ENCODE data around the gene TPD52L2. TPM values are rescaled to one million over a fixed set of nuclear protein-coding genes. Genes with fewer than 3 reads are reported as not detected.

TPD52L2 gene
- total RNA-seq, 1 experiment from 2014 or later = 113 TPM

DNA sequence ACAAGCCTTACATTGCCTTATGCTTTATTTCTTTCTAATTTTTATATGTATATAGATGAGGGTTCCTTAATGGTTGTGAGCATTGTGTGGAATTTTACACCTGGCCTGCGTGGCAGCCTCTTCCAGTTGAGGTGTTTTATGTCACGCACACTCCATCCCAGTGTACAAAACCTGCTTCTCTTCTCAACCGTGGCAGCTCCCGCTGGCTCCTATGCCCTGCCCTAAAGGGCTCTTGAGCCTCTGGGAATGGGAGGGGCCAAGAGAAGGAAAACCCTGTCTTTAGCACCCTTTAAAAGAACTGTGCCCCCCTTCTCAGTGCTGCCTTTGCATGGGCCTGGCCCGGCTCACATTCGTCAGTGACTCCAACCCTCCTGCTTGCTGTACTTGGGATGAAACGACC is 25.5 kb downstream of the TPD52L2 start:
- ChIA-PET POLR2A (no interaction called here), CTCF (interaction anchor here (0.6 kb wide), 1 partner anchor 71 kb away, joined by 3 read pairs; no protein-coding TSS in a partner anchor)
- in situ Hi-C loops (cut with HindIII; ENCODE audit: low pct_unique_long_range_greater_than_20kb, low sequenced_read_pairs) (no loop called here), intact Hi-C loops (cut with micrococcal nuclease; ENCODE audit: unreplicated experiment) (no loop called here)
- no peak for DNase-seq (ENCODE audit: low read depth, low spot score)
- Histone ChIP-seq H3K4me1 (ENCODE audit: control insufficient read depth, insufficient read depth, low read length) (peaks cover 6% of the 10 kb centered on the region; the same call in 1 of the 2 replicates), H3K36me3 (ENCODE audit: control insufficient read depth, insufficient read depth, low read length) (peaks cover 11% of the 10 kb centered on the region), H3K4me3 (ENCODE audit: low read depth in 2 of 2, low read length in 2 of 2) (no peak overlapping the region), H3K9me3 (ENCODE audit: control insufficient read depth, insufficient read depth, low read depth, low read length) (no peaks in the 10 kb centered on the region), H3K27me3 (ENCODE audit: control insufficient read depth, insufficient read depth, low read length) (no peaks in the 10 kb centered on the region), H3K27ac (ENCODE audit: low read length) (no peak overlapping the region)
- BruUV-seq (replicated peaks) = TSS peak; percentile 75
- no peak for ATAC-seq
- TF ChIP-seq, protein P1, sequence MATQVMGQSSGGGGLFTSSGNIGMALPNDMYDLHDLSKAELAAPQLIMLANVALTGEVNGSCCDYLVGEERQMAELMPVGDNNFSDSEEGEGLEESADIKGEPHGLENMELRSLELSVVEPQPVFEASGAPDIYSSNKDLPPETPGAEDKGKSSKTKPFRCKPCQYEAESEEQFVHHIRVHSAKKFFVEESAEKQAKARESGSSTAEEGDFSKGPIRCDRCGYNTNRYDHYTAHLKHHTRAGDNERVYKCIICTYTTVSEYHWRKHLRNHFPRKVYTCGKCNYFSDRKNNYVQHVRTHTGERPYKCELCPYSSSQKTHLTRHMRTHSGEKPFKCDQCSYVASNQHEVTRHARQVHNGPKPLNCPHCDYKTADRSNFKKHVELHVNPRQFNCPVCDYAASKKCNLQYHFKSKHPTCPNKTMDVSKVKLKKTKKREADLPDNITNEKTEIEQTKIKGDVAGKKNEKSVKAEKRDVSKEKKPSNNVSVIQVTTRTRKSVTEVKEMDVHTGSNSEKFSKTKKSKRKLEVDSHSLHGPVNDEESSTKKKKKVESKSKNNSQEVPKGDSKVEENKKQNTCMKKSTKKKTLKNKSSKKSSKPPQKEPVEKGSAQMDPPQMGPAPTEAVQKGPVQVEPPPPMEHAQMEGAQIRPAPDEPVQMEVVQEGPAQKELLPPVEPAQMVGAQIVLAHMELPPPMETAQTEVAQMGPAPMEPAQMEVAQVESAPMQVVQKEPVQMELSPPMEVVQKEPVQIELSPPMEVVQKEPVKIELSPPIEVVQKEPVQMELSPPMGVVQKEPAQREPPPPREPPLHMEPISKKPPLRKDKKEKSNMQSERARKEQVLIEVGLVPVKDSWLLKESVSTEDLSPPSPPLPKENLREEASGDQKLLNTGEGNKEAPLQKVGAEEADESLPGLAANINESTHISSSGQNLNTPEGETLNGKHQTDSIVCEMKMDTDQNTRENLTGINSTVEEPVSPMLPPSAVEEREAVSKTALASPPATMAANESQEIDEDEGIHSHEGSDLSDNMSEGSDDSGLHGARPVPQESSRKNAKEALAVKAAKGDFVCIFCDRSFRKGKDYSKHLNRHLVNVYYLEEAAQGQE (IDR thresholded peaks at IDR 0.05; ENCODE audit: insufficient read depth in 1 of 2, low read depth in 2 of 2, low read length in 1 of 2) = no peak
- TF ChIP-seq SIN3A (IDR thresholded peaks at IDR 0.05; ENCODE audit: borderline replicate concordance, insufficient read depth, low read depth, low read length) (no peak), POLR2AphosphoS5 (IDR thresholded peaks at IDR 0.05; ENCODE audit: low read depth, low read length) (no peak), TCF7L2 (IDR thresholded peaks at IDR 0.05; ENCODE audit: low read depth, low read length) (no peak)
- TF ChIP-seq, protein P2, sequence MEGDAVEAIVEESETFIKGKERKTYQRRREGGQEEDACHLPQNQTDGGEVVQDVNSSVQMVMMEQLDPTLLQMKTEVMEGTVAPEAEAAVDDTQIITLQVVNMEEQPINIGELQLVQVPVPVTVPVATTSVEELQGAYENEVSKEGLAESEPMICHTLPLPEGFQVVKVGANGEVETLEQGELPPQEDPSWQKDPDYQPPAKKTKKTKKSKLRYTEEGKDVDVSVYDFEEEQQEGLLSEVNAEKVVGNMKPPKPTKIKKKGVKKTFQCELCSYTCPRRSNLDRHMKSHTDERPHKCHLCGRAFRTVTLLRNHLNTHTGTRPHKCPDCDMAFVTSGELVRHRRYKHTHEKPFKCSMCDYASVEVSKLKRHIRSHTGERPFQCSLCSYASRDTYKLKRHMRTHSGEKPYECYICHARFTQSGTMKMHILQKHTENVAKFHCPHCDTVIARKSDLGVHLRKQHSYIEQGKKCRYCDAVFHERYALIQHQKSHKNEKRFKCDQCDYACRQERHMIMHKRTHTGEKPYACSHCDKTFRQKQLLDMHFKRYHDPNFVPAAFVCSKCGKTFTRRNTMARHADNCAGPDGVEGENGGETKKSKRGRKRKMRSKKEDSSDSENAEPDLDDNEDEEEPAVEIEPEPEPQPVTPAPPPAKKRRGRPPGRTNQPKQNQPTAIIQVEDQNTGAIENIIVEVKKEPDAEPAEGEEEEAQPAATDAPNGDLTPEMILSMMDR (IDR thresholded peaks at IDR 0.05) = no peak

DNA sequence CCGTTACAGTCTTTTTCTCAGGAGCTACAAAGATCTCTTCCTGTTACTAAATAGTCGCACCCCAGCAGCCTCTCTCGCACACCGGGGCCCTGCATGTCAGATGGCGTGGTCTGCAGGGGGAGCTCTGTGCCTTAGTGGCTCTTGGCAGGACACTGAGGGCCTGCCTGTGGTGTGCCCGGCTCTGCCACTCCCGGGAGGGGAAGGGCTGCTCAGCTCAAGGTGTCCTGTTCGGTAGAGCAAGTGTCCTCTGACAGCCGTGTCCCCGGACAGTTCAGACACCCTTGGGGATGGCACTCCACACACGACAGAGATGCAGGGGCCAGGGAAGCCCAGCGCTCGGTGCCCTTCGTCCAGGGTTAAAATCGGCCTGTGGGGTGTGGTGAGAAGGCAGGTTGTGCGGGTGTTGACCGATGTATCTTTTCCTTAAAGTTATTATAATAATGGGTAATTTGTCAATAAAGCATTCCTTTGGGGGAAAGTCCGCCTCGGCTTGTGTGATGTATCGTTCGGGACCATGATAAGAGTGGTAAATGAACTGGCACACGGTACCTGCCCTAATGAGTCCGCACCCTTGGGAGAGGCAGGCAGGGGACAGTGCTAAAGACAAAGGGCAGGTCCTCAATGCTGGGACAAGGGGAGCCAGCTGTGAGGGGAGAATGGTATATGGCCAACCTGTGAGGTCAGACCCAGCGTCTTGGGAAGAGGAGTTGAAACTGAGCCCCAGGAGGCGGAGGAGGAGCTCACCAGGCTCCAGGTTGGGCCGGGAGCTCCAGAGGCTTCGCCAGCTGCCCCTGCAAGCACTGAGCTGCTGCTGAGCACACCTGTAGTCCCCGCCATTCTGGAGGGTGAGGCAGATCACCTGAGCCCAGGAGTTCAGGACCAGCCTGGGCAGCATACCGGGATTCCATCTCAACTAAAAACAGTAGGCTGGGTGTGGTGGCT is 26.3 kb downstream of the TPD52L2 start:
- BruUV-seq (replicated peaks) = no TSS peak
- peaks cover 6% of the 10 kb centered on the region; the same call in 1 of the 2 replicates for H3K4me1 ChIP-seq (ENCODE audit: control insufficient read depth, insufficient read depth, low read length)
- H3K9me3 ChIP-seq (ENCODE audit: control insufficient read depth, insufficient read depth, low read depth, low read length) = no peaks in the 10 kb centered on the region
- intact Hi-C loops (cut with micrococcal nuclease; ENCODE audit: unreplicated experiment) (no loop called here), in situ Hi-C loops (cut with HindIII; ENCODE audit: low pct_unique_long_range_greater_than_20kb, low sequenced_read_pairs) (no loop called here)
- ChIA-PET CTCF (interaction anchor here (0.5 kb wide), 1 partner anchor 20 kb away, joined by 5 read pairs; no protein-coding TSS in a partner anchor), POLR2A (no interaction called here)
- ATAC-seq (no peak), DNase-seq (ENCODE audit: low read depth, low spot score) (no peak)
- TF ChIP-seq, protein P2 (IDR thresholded peaks at IDR 0.05) = no peak
- no peak for TF ChIP-seq POLR2AphosphoS5 (IDR thresholded peaks at IDR 0.05; ENCODE audit: low read depth, low read length)
- TF ChIP-seq, protein P1 (IDR thresholded peaks at IDR 0.05; ENCODE audit: insufficient read depth in 1 of 2, low read depth in 2 of 2, low read length in 1 of 2) = no peak
- no peak for TF ChIP-seq SIN3A (IDR thresholded peaks at IDR 0.05; ENCODE audit: borderline replicate concordance, insufficient read depth, low read depth, low read length)
- TF ChIP-seq TCF7L2 (IDR thresholded peaks at IDR 0.05; ENCODE audit: low read depth, low read length) = no peak
- no peak overlapping the region for H3K4me3 ChIP-seq (ENCODE audit: low read depth in 2 of 2, low read length in 2 of 2)
- no peaks in the 10 kb centered on the region for H3K27me3 ChIP-seq (ENCODE audit: control insufficient read depth, insufficient read depth, low read length)
- H3K36me3 ChIP-seq (ENCODE audit: control insufficient read depth, insufficient read depth, low read length) = peaks cover 12% of the 10 kb centered on the region
- H3K27ac ChIP-seq (ENCODE audit: low read length) = no peak overlapping the region
